C1 segment of cervical spinal cord (tissue), 14 donors: Measurements from ENCODE around the gene EGLN3.
"Not testable (repeated sequence)": the region's sequence is repeated elsewhere in the genome, so short reads cannot be mapped to it uniquely, and the experiment has no call there.

Source experiments
- DNase-seq, 14 donors: peaks; one replicate each; lab custom pipeline; 2025; lab: John Stamatoyannopoulos, UW

Gene EGLN3

DNA sequence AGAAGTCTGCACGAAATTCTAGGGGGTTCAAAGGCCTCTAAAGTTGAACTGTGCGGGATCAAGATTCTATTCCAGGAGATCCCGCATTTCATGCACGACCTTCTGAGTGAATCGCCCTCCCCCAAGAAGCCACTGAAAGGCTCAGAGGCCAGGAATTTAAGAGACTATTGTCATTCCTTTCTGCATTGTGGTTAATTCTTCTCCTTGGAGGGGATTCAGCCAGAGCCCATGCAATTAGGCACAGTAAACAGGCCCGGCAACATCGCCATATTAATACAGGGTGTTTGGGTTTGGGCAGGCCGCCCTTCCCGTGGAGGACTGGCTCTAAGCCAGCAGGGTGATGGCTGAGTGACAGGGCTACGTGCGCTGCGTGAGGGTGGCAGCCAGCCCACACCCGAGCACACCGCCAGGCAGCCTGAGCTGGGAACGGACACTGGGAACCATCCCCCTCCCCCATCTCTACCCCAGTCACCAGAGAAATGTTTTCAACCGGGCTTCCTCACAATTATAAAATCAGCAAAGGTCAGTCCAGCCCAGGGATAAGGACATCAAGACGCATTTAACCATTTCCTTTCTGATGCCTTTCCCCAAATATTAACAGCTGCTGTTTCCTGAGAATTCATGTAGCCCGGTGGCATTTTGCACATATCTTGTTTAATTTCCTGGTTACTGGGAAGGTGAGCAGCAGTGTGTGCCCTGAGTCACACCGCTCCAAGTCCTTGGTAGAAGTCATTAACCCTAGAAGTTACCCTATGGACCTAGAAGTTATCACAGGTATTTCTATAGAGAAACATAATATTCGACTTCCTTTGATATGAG lies 12.5 kb downstream of the EGLN3 start:
- peak in 11 of 14 donors; percentile 10 to 67 (median 49) for DNase-seq

DNA sequence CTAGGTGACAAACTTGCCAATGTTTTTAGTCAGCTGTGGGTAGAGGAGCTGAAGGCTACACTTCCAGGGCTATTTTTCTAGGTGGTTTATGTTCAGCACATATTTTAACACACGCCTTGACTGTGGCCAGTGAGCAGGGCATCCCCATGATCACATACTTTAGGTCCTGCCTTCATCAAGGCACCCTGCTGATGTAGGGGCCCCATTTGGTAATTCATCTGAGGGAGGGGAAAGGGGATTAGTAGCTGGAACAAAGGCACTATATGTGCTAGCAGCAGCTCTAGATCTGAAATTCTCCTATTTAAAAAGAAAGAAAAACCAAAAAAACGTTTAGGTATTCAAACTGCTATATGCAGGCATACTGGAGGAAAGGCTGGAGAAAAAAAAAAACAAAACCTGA lies 14.5 kb downstream of the EGLN3 start:
- no peak for DNase-seq

DNA sequence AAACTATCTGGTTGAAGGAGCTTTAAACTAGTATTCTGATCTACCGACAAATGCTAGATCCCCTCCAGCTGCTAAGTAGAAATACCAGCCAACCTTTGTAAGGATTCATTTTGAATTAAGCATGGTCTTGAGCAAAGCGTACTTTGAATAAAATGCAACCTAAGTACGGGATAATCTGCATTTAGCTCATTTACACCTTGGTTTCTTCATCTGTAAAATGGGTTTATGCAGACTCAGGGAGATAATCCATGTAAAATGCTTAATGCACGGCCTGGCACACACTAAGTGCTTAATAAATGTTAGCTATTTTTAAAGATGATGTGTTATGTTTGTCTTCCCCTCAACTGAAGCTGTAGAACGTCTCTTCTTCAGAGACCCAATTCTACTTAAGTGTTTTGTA lies 15.9 kb downstream of the EGLN3 start:
- DNase-seq: no peak

DNA sequence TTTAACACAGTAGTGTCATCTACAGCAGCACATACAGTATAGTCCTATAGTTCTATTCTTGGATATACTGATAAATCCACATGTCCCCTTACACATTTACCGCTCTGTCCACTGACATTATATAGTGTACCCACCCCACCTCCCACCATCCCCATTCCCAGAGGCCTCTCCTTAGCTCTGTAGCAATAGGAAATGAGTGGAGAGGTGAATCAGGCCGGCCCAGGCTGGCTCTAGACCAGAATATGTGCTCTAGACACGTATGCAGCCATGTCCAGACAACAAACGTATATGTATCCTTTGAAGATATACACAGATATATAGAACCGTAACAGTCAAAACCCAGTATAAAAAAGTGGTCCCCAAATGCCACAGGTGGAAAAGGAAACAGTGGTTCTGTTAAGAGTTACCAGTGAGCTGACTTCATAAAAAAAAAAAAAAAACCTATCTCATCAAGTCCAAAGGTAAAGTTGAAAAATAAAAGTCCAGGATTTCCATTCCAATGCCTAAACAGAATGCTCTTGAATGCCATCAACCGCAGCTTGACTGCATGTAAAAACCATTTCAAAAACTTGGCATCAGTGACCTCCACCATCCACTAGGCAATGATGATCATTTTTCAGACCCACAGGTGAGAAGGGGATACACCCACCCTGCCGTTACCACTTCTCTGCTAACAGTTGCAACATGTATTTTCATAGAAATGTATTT lies 16.7 kb downstream of the EGLN3 start:
- no peak for DNase-seq

DNA sequence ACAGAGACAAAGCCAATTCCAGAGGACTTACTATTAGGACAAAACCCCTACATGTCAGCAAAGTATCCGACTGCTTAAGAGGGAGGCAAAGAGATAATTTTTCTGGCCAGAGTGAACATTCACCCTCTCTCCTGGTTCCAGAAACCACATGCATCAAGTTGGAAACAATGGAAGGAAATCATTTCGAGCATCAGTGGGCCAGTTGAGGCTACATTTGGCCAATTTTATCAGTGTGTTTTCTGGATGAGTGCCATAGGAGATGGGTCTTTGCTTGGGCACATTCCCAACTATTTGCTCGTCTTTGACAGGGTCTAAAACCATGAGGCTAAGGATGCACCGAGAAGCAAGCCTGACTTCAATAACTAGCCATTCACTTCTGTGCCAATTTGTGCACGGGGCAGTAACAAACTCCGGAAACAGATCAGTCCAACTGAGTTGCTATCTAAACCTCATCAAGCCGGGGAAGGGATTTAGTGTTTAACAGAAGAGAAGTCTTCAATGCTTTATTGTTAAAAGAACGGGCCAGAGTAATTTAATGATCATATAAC lies 17.4 kb downstream of the EGLN3 start:
- no peak for DNase-seq

DNA sequence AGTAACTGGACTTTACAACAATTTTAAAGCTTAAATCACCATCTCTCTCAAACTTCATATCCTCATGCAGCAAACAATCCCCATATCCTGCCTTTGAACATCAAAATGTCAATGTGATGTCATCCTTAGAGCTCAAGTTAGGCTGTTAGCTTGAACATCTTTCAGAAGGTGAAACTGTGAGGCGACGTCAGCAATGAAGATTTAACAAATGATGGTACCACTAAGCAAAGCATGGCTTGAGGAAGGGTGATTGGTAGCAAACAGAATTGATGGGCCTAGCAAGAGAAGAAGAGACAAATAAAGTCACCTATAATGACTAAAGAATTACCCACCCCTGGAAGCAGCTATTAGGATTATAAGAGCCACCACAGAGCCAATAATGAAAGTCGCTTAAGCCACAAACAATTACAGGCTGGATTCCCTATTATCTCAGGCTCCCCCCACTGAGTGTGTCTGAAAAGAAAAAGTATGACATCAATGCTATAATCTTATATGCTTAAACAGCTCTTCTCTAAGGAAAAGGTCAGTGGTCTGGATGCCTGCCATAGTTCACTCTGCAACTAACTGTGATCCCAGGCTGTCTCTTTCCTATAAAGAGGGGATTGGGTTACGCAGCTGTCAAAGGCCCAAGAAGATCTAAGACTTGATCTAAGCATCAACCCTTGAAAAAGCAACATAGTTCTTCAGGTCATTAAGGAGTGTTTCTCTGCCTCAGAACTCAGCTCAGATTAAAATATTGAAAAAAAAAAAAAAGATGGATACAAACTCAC lies 18.1 kb downstream of the EGLN3 start:
- DNase-seq: no peak

DNA sequence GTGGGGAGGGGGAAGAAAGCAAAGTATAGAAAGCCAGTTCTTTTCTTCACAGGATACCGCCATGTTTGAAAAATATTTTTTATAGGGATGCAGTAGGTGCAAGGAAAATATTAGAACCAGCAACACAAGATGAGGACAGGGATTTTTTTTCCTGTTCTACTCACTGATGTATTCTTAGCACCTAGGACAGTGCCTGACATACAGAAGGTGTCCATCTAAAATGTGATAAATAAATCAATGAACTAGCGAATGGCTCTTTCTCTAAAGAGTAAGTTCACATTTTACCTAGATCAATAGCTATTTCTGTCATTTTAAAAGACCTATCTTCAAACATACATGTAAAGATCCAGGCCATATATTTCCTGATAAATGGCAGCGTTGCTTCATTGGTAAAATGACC lies 18.8 kb downstream of the EGLN3 start:
- DNase-seq: no peak

DNA sequence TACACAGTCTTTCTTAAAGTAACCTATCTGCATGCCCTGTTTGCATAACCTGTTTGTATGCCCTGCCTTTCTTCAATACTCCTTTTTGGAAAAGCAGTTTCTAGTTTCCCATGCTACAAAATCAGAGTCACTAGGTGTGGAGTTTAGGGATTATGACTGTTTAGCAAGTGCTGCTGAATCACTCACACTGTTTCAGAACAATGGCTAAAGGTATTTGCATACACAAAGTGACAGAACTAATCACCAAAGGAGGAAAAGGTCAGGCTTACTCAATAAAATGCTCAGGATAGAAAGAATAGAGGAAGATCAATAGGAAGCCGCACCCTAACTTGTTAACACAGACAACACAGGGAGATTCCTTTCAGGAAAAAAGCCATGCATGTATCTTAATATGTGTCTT lies 19.4 kb downstream of the EGLN3 start:
- no peak for DNase-seq

DNA sequence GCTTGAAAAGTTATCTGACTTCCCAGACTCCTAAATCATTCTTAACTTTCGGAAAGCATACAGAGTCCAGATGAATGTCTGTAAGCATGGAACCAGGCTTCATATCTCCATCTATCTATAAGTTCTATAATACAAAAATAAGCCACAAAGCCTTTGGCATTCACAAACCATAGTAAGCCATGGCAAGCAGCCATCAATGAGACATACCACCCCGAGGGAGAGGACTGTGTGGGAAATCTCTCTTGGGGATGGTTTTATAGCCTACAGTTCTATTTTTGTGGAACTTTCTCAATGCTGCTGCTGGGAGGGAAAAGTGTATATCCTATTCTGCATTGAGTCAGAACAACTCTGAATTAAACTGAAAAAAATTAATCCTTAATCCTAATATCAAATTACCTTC lies 20.4 kb downstream of the EGLN3 start:
- no peak for DNase-seq

DNA sequence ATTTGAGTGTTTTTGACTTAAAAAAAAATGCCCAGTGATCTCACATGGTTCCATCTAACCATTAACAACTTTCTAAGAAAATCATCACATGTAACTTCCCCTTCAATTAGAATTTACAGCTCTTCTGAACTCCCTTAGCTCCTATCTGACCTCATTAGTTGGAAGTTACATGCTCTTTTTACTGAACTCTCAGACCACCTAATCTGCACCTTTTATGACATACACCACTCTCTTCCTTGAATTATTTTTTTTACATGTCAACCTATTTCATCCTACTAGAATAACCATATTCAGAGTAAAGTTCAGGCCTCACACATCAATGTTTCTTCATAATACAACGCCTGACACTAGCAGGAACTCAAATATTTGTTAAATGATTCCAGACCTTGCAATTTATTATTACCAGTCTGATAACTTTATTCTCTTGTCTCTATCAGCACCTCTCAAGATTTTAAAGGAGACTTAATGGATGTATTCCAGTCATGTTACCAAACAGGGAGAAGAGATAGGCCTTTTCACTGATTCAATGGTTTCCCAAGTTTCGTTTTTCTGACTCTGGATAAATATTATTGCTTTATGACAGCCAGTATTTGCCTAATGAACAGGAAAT lies 21.0 kb downstream of the EGLN3 start:
- no peak for DNase-seq

DNA sequence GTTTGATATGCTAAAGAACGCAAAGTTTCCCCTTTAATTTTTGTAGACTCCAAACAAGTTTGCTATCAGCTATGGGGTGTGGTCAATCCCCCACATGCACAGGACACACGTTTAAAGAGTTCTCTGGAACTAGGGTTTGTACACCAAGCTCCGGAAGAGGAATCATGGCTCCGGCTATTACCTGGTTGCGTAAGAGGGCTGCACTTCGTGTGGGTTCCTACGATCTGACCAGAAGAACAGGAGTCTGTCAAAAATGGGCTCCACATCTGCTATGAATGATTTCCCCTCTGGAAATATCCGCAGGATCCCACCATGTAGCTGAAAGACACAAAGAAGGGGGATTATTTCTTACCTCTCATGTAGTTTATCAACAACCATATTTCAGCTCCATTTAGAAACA lies 22.0 kb downstream of the EGLN3 start:
- no peak for DNase-seq

DNA sequence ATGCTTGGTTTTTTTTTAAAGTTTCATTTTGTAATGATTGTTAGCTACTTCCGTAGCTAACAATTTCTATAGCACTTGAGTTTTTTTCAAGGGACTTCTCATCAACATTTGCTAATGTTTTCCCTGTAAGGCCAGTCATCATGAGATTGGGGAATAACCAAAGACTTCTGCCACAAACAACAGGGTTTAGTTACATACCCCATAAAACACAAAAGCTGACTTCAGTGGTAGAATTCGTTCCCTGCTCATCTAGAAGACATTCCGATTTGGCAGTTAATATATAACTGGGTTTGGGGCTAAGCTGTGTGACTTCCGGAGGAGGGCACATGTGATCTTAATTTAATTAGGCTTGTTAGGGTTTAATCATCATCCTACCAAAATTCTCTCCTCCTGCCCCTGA lies 22.9 kb downstream of the EGLN3 start:
- no peak for DNase-seq

DNA sequence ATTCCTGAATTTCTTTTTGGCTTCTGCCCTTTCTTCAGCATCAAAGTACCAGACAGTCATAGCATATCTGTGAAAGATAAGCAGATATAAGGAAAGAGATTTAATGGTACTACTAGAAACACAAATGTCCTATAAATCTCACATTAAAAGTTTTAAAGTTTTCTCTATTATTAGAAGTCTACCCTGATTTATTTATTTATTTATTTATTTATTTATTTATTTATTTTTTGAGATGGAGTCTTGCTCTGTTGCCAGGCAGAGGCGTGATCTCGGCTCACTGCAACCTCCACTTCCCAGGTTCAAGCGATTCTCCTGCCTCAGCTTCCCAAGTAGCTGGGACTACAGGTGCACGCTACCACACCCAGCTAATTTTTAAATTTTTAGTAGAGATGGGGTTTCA lies 23.9 kb downstream of the EGLN3 start:
- DNase-seq: not testable (repeated sequence)

DNA sequence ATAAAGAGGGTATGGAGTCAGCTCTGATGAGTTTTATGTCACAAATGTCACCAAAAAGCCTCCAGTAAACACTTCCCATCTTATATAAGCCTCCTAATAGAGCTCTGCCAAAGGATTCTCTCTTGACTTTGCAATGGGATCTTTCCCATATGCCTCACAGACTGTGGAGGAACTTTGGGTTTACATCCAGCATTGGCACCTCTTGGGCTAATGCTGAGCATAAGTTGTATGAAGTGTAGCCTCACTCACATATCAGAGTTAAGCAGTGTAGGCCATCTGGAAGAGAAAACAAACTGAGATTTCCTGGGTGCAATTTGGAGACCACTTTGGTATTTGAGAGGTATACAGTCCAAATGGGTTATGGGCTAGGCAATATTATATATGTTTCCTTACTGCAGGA lies 24.9 kb downstream of the EGLN3 start:
- DNase-seq: no peak

DNA sequence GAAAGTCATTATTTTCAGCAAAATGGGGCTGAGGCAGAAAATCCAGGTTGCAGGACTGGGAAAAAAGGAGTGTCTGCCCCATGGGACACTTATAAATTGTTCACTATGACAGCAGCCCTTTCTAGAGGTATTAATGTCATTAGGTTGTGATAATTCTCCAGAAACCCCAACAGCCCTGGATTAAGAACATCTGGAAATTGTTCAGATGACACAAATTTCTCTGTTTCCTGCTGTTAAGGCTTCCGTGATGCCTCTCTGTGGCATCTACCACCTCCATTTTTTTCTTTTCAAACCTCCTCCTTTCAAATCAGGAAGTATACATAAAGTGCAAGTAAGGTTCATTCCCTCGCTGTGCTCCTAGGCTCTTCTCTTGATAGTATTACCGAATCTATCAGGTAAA lies 25.6 kb downstream of the EGLN3 start:
- no peak for DNase-seq

DNA sequence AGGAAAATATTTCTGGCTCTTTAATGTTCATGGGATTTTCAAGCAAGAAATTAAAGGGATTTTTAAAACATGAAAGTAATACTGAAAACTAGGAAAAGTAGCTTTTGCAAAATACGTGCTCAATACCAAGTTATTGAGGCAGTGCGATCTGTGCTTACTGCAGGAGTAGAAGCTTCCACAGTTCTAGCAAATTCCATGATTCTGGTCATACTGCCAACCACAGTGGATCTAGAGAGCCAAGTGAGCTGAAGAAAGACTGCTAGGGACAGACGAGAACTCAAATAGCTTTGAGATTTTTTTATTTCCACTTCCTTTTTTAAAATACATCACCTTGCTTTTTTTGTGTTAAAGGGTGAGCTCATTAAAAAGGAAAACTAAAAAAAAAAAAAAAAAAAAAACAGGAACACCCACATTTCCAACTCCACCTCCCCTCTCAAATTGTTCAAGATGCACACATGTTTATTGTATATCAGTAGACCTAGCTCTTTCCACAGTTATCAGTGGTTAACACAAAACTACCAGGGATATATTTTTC lies 26.2 kb downstream of the EGLN3 start:
- DNase-seq: no peak

DNA sequence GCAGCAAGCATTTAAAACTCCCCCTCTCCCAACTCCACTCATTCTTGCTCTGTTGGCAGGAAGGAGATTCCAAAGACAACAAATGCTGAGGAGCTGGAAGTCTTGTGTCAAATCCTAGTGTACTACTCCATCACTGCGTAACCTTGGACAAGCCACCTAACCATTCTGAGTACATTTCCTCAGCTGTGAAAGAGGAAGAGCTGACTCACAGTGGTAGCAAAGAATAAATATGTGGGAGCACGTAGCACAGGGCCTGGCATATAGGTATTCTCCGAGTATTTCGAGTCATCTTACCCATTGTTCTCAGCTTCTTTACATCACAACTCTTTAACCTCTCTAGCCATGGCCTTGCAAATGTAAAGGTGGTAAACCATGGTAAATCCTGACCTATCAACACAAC lies 28.7 kb downstream of the EGLN3 start:
- DNase-seq: no peak

DNA sequence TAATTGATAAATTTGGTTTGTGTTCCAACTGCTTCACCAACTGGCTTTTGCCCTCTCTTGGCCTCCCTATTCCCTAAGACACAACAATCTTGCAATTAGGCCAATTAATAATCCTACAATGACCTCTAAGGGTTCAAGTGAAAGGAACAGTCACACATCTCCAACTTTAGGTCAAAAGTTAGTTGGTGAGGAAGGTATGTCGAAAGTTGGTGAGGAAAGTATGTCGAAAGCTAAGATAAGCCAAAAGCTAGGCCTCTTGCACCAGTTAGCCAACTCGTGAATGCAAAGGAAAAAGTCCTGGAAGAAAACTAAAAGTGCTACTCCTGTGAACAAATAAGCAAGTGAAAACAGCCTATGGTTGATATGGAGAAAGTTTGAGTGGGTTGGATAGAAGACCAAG lies 32.6 kb downstream of the EGLN3 start:
- no peak for DNase-seq

DNA sequence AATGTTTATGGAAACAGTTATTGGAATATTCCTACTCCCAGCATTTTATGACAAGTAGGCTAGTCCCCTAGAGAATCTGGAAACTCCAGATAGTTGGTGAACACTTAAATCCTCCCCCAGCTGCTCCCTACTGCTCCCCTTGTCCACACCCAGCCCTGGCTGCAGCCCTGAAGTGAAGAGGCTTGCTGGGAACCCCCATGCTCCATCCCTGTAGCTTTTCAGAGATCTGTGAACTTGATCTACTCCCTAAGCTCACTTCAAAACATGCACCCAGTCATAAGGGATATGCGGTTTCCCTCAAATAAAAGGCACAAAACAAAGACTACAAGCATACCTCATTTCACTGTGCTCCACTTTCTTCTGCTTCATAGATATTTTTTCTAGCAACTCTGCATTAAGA lies 33.2 kb downstream of the EGLN3 start:
- no peak for DNase-seq

DNA sequence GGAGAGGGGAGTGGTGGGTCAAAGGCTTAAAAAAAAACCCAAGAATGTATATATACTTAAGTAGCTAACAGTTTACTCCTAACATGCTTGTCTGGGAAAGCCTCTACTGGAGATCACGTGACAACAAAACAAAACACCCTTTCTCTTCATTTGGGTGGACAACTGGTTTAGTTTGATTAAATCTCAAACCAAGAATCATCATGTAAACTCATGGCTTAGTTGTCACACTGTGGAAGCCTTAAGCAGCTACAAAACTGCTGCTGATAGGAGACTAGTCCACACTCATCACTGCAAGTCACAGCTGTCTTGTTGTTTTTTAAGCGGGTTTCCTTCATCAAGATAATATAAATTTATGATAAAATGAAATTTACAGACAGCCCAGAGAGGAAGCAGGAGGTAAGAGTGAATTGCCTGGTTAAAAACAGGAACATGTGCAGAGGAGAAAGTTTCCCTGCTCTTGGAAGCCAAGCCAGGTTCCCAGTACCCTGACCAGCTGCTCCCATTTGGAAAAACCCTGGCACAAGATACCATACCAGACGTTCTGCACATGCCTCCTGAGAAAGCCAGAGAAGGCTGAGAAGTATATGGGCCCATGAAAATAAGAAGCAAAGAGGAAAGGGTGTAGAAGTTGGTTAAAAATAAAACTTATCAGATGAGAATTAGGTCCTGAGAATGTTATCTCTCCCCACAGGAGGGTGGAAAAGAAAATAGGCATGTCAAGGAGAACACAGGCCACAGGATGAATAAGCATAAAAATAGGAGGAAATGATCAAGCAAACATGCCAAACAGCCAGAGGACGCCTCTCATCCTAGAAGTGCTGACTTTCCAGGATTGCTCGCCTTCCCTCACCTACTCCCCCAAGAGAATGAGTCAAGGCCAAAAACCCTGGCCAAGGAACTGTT lies 34.0 kb downstream of the EGLN3 start:
- DNase-seq: no peak

DNA sequence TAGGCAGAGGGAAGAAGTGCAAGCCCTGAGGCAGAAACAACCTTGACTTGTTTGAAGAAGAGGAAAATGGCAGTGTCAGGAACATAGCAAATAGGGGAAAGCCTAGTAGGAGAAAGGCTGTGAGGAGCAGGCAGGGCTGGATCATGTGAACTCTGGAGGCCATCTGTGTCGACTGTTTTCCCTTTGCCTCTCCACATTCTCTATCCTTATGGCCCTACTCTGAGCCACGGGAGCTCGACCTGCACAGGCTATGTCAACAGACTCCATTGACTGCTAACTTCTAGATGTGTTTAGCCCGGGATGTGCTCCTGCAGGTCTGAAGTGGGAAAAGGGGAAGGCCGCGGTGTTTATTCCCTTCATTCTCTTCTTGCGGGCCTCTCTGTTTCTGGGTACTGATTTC lies 35.2 kb downstream of the EGLN3 start:
- DNase-seq: no peak
